K562 (cell line): Measurements from ENCODE around the gene KLF13.

Source experiments
- BHLHE40 ChIP-seq: IDR thresholded peaks from 2 replicates; pipeline ENCODE4 v1.6.1; 2011; ENCODE audit warnings: low read length, improper control_type of control experiment
- CHD2 ChIP-seq: IDR thresholded peaks from 2 replicates; pipeline ENCODE4 v1.6.1; 2011; ENCODE audit warnings: low read depth, low read length
- CTBP1 ChIP-seq: fragments of 450-650 bp; IDR thresholded peaks from 2 replicates; pipeline ENCODE4 v1.6.1; 2016; ENCODE audit warnings: borderline replicate concordance
- EZH2 ChIP-seq: IDR thresholded peaks from 2 replicates; pipeline ENCODE4 v1.6.1; 2012; ENCODE audit warnings: low read depth, mild to moderate bottlenecking, inconsistent platforms, low read length, borderline replicate concordance
- GATA2 ChIP-seq: sonication (generic); formaldehyde crosslinking; IDR thresholded peaks from 2 replicates; pipeline ENCODE4 v1.4.0; 2020; ENCODE audit warnings: mild to moderate bottlenecking, missing genetic modification reagents
- IRF2 ChIP-seq: sonication (generic); formaldehyde crosslinking; IDR thresholded peaks from 2 replicates; pipeline ENCODE4 v1.8.1; 2022; ENCODE audit warnings: mild to moderate bottlenecking, missing genetic modification reagents
- KHSRP ChIP-seq: fragments of 450-650 bp; IDR thresholded peaks from 2 replicates; pipeline ENCODE4 v1.6.1; 2017
- MYBL2 ChIP-seq, 2 experiments: fragments of 450-650 bp in 1 of 2; sonication (generic) in 1 of 2; formaldehyde crosslinking in 1 of 2; IDR thresholded peaks; 2 replicates each; pipeline versions ENCODE4 v1.6.1 to v1.8.1; 2017 to 2022; ENCODE audit warnings: borderline replicate concordance in 1 of 2, inconsistent platforms in 1 of 2, low read depth in 1 of 2, mild to moderate bottlenecking in 1 of 2, missing genetic modification reagents in 1 of 2, moderate library complexity in 1 of 2
- SIN3A ChIP-seq, 2 experiments: fragments of 150-350 bp in 1 of 2; IDR thresholded peaks; 2 replicates each; pipeline ENCODE4 v1.6.1; 2011 to 2016; ENCODE audit warnings: borderline replicate concordance in 2 of 2, low read depth in 2 of 2, low read length in 2 of 2, mild to moderate bottlenecking in 2 of 2, moderate library complexity in 2 of 2; ENCODE audit not compliant: control insufficient read depth in 1 of 2
- ZBTB7A ChIP-seq: IDR thresholded peaks from 2 replicates; pipeline ENCODE4 v1.6.1; 2011; ENCODE audit warnings: low read depth, mild to moderate bottlenecking, low read length, moderate library complexity, borderline replicate concordance; ENCODE audit not compliant: control insufficient read depth

GRCh38 chr15:31396881-31397560 is 70.4 kb downstream of the KLF13 start:
- TF ChIP-seq CTBP1 (peak; percentile 36; the same call in 1 of the 2 replicates), CHD2 (no peak), SIN3A (IDR thresholded peaks at IDR 0.05; ENCODE audit: borderline replicate concordance in 2 of 2, control insufficient read depth in 1 of 2, low read depth in 2 of 2, low read length in 2 of 2) (no peak), KHSRP (no peak), IRF2 (CRISPR knock-in tag) (no peak), EZH2 (no peak), ZBTB7A (no peak), BHLHE40 (no peak), MYBL2 (IDR thresholded peaks at IDR 0.05; ENCODE audit: low read depth) (no peak), MYBL2 (CRISPR knock-in tag; IDR thresholded peaks at IDR 0.05; ENCODE audit: borderline replicate concordance) (no peak), GATA2 (CRISPR knock-in tag) (no peak)
